ENCODE measurements around the gene PAM. TPM values are rescaled to one million over a fixed set of nuclear protein-coding genes. Genes with fewer than 3 reads are reported as not detected.

PAM gene
- total and polyA plus RNA-seq, 2 of the 8 experiments (the other 6 are each of a cell fraction or from before 2014, with no cell fraction given) = 30.4 to 67.8 TPM

DNA sequence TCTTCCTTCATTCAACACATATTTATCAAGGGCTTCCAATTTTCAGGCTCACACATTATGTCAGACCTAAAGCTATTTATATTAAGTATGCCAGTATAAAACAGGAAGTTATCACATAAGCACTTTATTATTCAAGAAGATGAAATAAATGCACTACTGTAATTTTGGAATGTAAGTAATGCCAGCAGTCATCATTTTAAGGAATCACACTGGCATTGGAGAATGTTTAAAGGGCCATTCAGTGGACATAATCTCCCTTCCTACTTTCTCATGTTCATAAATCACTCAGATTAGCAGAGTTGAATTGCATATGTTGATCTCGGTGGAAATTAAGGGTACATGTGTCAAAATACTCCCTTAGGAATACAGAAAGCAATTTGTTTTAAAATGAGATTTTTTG is 200.4 kb downstream of the PAM start:
- FAIRE-seq (no peak), DNase-seq (ENCODE audit: low read depth in 1 of 2, low spot score in 2 of 2) (no peak)
- Histone ChIP-seq H2BK5ac (ENCODE audit: low read depth, low read length) (no peak overlapping the region), H3K23me2 (ENCODE audit: low read depth, low read length) (no peaks in the 10 kb centered on the region), H3K27ac (ENCODE audit: low read depth, low read length) (no peak overlapping the region), H3K14ac (ENCODE audit: insufficient read length) (no peak overlapping the region), H2AFZ (ENCODE audit: low read length) (no peak overlapping the region), H4K20me1 (replicated peaks in 1 of 2; ENCODE audit: control insufficient read depth in 1 of 2, insufficient read depth in 2 of 2, low read length in 2 of 2) (no peaks in the 10 kb centered on the region), H3K4me1 (replicated peaks in 1 of 4; ENCODE audit: control insufficient read depth in 3 of 4, insufficient read depth in 4 of 4, low read length in 3 of 4) (no peaks in the 10 kb centered on the region), H3K79me1 (ENCODE audit: low read depth, low read length) (no peaks in the 10 kb centered on the region), H4K8ac (ENCODE audit: extremely low read depth, insufficient read depth, low read length) (no peak overlapping the region), H2BK20ac (ENCODE audit: low read length) (no peak overlapping the region), H2BK12ac (ENCODE audit: low read depth, low read length) (no peak overlapping the region), H3K27me3 (replicated peaks in 1 of 4; ENCODE audit: control insufficient read depth in 3 of 4, extremely low read depth in 1 of 4, insufficient read depth in 3 of 4, low read length in 3 of 4) (no peaks in the 10 kb centered on the region), H3K9ac (replicated peaks in 1 of 4; ENCODE audit: extremely low read depth in 1 of 4, low read depth in 3 of 4, low read length in 3 of 4) (no peak overlapping the region), H3K79me2 (ENCODE audit: control insufficient read depth in 1 of 2, insufficient read depth in 2 of 2, low read length in 2 of 2) (no peaks in the 10 kb centered on the region), H3K23ac (ENCODE audit: insufficient read length) (no peak overlapping the region), H2BK120ac (replicated peaks; ENCODE audit: low read depth, low read length) (no peak overlapping the region), H3K56ac (replicated peaks; ENCODE audit: insufficient read length, low read depth, low read length) (no peak overlapping the region), H3K4me2 (ENCODE audit: insufficient read depth in 1 of 2, low read depth in 2 of 2, low read length in 2 of 2) (no peak overlapping the region), H4K5ac (ENCODE audit: insufficient read length, low read depth, low read length) (no peak overlapping the region), H2AK5ac (ENCODE audit: low read depth, low read length) (no peak overlapping the region), H4K91ac (replicated peaks; ENCODE audit: insufficient read length, low read length) (no peak overlapping the region), H3K18ac (ENCODE audit: extremely low read depth, low read length) (no peak overlapping the region), H2BK15ac (ENCODE audit: low read length) (no peak overlapping the region), H3K4me3 (ENCODE audit: extremely low read depth in 1 of 4, insufficient read depth in 2 of 4, low read depth in 3 of 4, low read length in 4 of 4) (no peak overlapping the region), H3K4ac (replicated peaks; ENCODE audit: insufficient read length, low read depth, low read length) (no peak overlapping the region), H3K9me3 (ENCODE audit: insufficient read depth in 2 of 2, low read depth in 1 of 2, low read length in 1 of 2) (no peaks in the 10 kb centered on the region), H3K36me3 (ENCODE audit: control insufficient read depth in 2 of 4, insufficient read depth in 4 of 4, low read length in 3 of 4) (peaks cover 0 to 4% (median 0%) of the 10 kb centered on the region in 4 experiments; a peak in 1 of 8 replicates)
- CTCF ChIA-PET (ENCODE audit: partially characterized antibody) = no interaction called here
- TF ChIP-seq CEBPB (IDR thresholded peaks at IDR 0.05; ENCODE audit: low read depth, low read length) = no peak
- no peak for TF ChIP-seq EGR1 (IDR thresholded peaks at IDR 0.05; ENCODE audit: borderline replicate concordance, low read depth, low read length)
- TF ChIP-seq SP4 (IDR thresholded peaks at IDR 0.05; ENCODE audit: low read length) = no peak
- TF ChIP-seq ATF3 (IDR thresholded peaks at IDR 0.05; ENCODE audit: insufficient read depth, low read depth, low read length) = no peak
- WGBS, 2 experiments (ENCODE audit: extremely low coverage in 1 of 2, insufficient coverage in 1 of 2, insufficient read length in 1 of 2, insufficient replicate concordance in 2 of 2, low coverage in 1 of 2, low lambda C conversion rate in 2 of 2, missing lambda C conversion rate in 1 of 2) = 79% methylated on average over 1 of the region's 1 CpG; no CpG with 5 or more reads in 1 of the 2 experiments
- POLR2A ChIA-PET (ENCODE audit: partially characterized antibody) = no interaction called here

Data from H1 (cell line).